OCI-LY1 (cell line): ENCODE results near the gene GIGYF2.

Source experiments
- H2AFZ ChIP-seq: fragments of 200-600 bp; sonication (generic), shearing (Covaris generic); 2 replicates; pipeline ENCODE4 v1.6.0; 2014; ENCODE audit warnings: antibody characterized with exemption, mild to moderate bottlenecking, low read length
- H3F3A ChIP-seq: fragments of 200-600 bp; sonication (generic), shearing (Covaris generic); 2 replicates; pipeline ENCODE4 v1.6.0; 2014; ENCODE audit warnings: mild to moderate bottlenecking, antibody characterized with exemption, low read length, moderate library complexity; ENCODE audit not compliant: insufficient read depth
- H3K27ac ChIP-seq: fragments of 200-600 bp; sonication (generic); 2 replicates; pipeline ENCODE4 v1.5.1; 2014; ENCODE audit warnings: low read length, mixed run types, mild to moderate bottlenecking, low read depth; ENCODE audit not compliant: poor library complexity, severe bottlenecking
- H3K27me3 ChIP-seq: fragments of 200-600 bp; sonication (generic); 2 replicates; pipeline ENCODE4 v1.6.0; 2014; ENCODE audit warnings: antibody characterized with exemption, mild to moderate bottlenecking, low read length, moderate library complexity; ENCODE audit not compliant: insufficient read depth
- H3K36me3 ChIP-seq: fragments of 200-600 bp; sonication (generic); 2 replicates; pipeline ENCODE4 v1.6.1; 2014; ENCODE audit warnings: mild to moderate bottlenecking, antibody characterized with exemption, low read length, moderate library complexity, mixed read lengths; ENCODE audit not compliant: insufficient read depth
- H3K4me1 ChIP-seq: fragments of 200-600 bp; sonication (generic); 2 replicates; pipeline ENCODE4 v1.5.1; 2014; ENCODE audit warnings: mild to moderate bottlenecking, low read length, moderate library complexity; ENCODE audit not compliant: insufficient read depth, severe bottlenecking
- H3K4me2 ChIP-seq: fragments of 200-600 bp; sonication (generic), shearing (Covaris generic); 2 replicates; pipeline ENCODE4 v1.6.1; 2014; ENCODE audit warnings: low read length
- H3K4me3 ChIP-seq: fragments of 200-600 bp; sonication (generic); 2 replicates; pipeline ENCODE4 v1.5.1; 2014; ENCODE audit warnings: low read length, low read depth, mild to moderate bottlenecking, mixed read lengths; ENCODE audit not compliant: poor library complexity, severe bottlenecking
- H3K79me2 ChIP-seq: fragments of 200-600 bp; shearing (Covaris generic); 2 replicates; pipeline ENCODE4 v1.6.1; 2016; ENCODE audit warnings: mixed run types, low read length, mixed read lengths; ENCODE audit not compliant: insufficient read depth
- H3K9ac ChIP-seq: fragments of 200-600 bp; sonication (generic), shearing (Covaris generic); 2 replicates; pipeline ENCODE4 v1.6.1; 2014; ENCODE audit warnings: mild to moderate bottlenecking, low read length, mixed read lengths
- H3K9me2 ChIP-seq: fragments of 200-600 bp; sonication (generic), shearing (Covaris generic); 2 replicates; pipeline ENCODE4 v1.6.1; 2014; ENCODE audit warnings: low read depth, mild to moderate bottlenecking, low read length, mixed read lengths
- H3K9me3 ChIP-seq: fragments of 200-600 bp; shearing (Covaris generic); 2 replicates; pipeline ENCODE4 v1.6.1; 2014; ENCODE audit warnings: low read length, mixed read lengths
- H4K20me1 ChIP-seq: fragments of 200-600 bp; sonication (generic), shearing (Covaris generic); 2 replicates; pipeline ENCODE4 v1.6.0; 2016; ENCODE audit warnings: mild to moderate bottlenecking, low read length; ENCODE audit not compliant: insufficient read depth
- CTCF ChIP-seq: fragments of 200-600 bp; sonication (generic), shearing (Covaris generic); IDR thresholded peaks from 2 replicates; pipeline ENCODE4 v1.5.1; 2017; ENCODE audit warnings: mild to moderate bottlenecking, antibody characterized with exemption, low read length, moderate library complexity, mixed read lengths
- EZH2 ChIP-seq: fragments of 200-600 bp; sonication (generic), shearing (Covaris generic); IDR thresholded peaks from 2 replicates; pipeline ENCODE4 v1.8.0; 2017; ENCODE audit warnings: borderline replicate concordance, mixed run types, mild to moderate bottlenecking, antibody characterized with exemption, low read length, moderate library complexity, mixed read lengths

The GIGYF2 gene

DNA sequence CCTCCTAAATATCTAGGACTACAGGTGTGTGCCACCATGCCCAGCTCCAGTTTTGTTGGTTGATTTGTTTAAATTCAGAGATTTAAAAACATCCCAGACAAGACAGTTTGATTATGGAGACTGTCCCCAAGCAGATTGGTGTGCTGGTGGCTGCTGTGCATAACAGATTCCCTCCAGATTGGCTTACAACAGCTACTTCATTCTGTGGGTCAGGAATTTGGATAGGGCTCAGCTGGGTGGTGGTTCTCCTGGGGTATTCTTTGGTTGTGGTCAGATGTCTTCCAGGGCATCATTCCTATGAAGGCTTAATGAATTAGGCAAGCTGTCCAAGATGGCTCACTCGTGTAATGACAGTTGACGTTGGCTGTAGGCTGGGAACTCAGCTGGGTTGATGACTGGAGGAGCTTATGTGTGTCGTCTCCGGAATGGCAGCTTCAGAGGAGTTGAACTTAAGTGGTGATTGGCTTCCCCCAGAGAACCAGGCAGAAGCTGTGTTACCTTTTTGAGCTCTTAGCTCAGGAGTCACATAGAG, 162.3 kb downstream of the GIGYF2 start:
- no peak overlapping the region for H3K9ac ChIP-seq
- H2AFZ ChIP-seq, result no peak overlapping the region
- H3K9me2 ChIP-seq, result no peaks in the 10 kb centered on the region
- no peak overlapping the region for H3K4me3 ChIP-seq
- no peaks in the 10 kb centered on the region for H3K79me2 ChIP-seq
- no peaks in the 10 kb centered on the region for H3F3A ChIP-seq
- H3K27ac ChIP-seq, result no peak overlapping the region
- no peaks in the 10 kb centered on the region for H3K4me1 ChIP-seq
- TF ChIP-seq CTCF (no peak), EZH2 (no peak)
- no peaks in the 10 kb centered on the region for H4K20me1 ChIP-seq
- H3K27me3 ChIP-seq, result no peaks in the 10 kb centered on the region
- H3K4me2 ChIP-seq, result no peak overlapping the region
- H3K9me3 ChIP-seq, result no peaks in the 10 kb centered on the region
- peaks cover 40% of the 10 kb centered on the region for H3K36me3 ChIP-seq

- Histone ChIP-seq H3K4me1 (no peaks in the 10 kb centered on the region), H3K4me3 (no peak overlapping the region), H3K4me2 (no peak overlapping the region), H3K27ac (no peak overlapping the region), H4K20me1 (no peaks in the 10 kb centered on the region), H3K36me3 (peaks cover 33% of the 10 kb centered on the region), H3K27me3 (no peaks in the 10 kb centered on the region), H3K9me3 (no peaks in the 10 kb centered on the region), H3K9me2 (no peaks in the 10 kb centered on the region), H3K9ac (no peak overlapping the region), H3F3A (no peaks in the 10 kb centered on the region), H2AFZ (no peak overlapping the region), H3K79me2 (no peaks in the 10 kb centered on the region)
- TF ChIP-seq CTCF (no peak), EZH2 (no peak)
Measured at GRCh38 chr2:232860593-232861241, 163.6 kb downstream of the GIGYF2 start.

GRCh38 chr2:232861353-232861752, 164.2 kb downstream of the GIGYF2 start:
- Histone ChIP-seq H3K9me3 (no peaks in the 10 kb centered on the region), H4K20me1 (no peaks in the 10 kb centered on the region), H3K36me3 (peaks cover 28% of the 10 kb centered on the region), H3K4me2 (no peak overlapping the region), H3K9me2 (no peaks in the 10 kb centered on the region), H3K9ac (no peak overlapping the region), H2AFZ (no peak overlapping the region), H3K27ac (no peak overlapping the region), H3F3A (no peaks in the 10 kb centered on the region), H3K27me3 (no peaks in the 10 kb centered on the region), H3K4me3 (no peak overlapping the region), H3K79me2 (no peaks in the 10 kb centered on the region), H3K4me1 (no peaks in the 10 kb centered on the region)
- no peak for TF ChIP-seq CTCF
- TF ChIP-seq EZH2, result no peak
